ENCODE data around the gene UGT3A2. TPM values are rescaled to one million over a fixed set of nuclear protein-coding genes. Genes with fewer than 3 reads are reported as not detected.

UGT3A2 gene
- total and polyA plus RNA-seq, 2 experiments from 2014 or later, result 17.2 to 27.0 TPM

DNA sequence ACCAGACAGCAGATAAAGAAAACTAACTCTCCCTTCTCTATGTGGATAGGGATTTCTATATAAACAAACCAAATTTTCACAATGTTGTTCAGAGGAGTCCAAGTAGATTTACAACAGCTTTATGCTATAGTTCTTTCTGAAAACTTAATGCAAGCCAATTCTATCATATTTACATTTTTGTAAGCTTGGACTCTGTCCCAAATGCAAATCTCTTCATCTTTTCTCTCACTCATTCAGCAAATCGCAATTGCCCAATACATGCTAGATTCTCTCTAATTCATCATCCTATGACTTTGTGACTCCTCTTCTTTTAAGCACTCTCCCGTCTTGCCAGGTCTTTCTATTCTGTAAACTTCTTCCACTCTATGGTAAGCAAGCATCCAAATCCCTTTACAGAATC lies 39.1 kb upstream of the UGT3A2 start (continued):
- TF ChIP-seq, protein P1, sequence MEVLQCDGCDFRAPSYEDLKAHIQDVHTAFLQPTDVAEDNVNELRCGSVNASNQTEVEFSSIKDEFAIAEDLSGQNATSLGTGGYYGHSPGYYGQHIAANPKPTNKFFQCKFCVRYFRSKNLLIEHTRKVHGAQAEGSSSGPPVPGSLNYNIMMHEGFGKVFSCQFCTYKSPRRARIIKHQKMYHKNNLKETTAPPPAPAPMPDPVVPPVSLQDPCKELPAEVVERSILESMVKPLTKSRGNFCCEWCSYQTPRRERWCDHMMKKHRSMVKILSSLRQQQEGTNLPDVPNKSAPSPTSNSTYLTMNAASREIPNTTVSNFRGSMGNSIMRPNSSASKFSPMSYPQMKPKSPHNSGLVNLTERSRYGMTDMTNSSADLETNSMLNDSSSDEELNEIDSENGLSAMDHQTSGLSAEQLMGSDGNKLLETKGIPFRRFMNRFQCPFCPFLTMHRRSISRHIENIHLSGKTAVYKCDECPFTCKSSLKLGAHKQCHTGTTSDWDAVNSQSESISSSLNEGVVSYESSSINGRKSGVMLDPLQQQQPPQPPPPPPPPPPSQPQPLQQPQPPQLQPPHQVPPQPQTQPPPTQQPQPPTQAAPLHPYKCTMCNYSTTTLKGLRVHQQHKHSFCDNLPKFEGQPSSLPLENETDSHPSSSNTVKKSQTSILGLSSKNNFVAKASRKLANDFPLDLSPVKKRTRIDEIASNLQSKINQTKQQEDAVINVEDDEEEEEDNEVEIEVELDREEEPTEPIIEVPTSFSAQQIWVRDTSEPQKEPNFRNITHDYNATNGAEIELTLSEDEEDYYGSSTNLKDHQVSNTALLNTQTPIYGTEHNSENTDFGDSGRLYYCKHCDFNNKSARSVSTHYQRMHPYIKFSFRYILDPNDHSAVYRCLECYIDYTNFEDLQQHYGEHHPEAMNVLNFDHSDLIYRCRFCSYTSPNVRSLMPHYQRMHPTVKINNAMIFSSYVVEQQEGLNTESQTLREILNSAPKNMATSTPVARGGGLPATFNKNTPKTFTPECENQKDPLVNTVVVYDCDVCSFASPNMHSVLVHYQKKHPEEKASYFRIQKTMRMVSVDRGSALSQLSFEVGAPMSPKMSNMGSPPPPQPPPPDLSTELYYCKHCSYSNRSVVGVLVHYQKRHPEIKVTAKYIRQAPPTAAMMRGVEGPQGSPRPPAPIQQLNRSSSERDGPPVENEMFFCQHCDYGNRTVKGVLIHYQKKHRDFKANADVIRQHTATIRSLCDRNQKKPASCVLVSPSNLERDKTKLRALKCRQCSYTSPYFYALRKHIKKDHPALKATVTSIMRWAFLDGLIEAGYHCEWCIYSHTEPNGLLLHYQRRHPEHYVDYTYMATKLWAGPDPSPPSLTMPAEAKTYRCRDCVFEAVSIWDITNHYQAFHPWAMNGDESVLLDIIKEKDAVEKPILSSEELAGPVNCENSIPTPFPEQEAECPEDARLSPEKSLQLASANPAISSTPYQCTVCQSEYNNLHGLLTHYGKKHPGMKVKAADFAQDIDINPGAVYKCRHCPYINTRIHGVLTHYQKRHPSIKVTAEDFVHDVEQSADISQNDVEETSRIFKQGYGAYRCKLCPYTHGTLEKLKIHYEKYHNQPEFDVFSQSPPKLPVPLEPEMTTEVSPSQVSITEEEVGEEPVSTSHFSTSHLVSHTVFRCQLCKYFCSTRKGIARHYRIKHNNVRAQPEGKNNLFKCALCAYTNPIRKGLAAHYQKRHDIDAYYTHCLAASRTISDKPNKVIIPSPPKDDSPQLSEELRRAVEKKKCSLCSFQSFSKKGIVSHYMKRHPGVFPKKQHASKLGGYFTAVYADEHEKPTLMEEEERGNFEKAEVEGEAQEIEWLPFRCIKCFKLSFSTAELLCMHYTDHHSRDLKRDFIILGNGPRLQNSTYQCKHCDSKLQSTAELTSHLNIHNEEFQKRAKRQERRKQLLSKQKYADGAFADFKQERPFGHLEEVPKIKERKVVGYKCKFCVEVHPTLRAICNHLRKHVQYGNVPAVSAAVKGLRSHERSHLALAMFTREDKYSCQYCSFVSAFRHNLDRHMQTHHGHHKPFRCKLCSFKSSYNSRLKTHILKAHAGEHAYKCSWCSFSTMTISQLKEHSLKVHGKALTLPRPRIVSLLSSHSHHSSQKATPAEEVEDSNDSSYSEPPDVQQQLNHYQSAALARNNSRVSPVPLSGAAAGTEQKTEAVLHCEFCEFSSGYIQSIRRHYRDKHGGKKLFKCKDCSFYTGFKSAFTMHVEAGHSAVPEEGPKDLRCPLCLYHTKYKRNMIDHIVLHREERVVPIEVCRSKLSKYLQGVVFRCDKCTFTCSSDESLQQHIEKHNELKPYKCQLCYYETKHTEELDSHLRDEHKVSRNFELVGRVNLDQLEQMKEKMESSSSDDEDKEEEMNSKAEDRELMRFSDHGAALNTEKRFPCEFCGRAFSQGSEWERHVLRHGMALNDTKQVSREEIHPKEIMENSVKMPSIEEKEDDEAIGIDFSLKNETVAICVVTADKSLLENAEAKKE (CRISPR knock-in tag; IDR thresholded peaks at IDR 0.05), result no peak

DNA sequence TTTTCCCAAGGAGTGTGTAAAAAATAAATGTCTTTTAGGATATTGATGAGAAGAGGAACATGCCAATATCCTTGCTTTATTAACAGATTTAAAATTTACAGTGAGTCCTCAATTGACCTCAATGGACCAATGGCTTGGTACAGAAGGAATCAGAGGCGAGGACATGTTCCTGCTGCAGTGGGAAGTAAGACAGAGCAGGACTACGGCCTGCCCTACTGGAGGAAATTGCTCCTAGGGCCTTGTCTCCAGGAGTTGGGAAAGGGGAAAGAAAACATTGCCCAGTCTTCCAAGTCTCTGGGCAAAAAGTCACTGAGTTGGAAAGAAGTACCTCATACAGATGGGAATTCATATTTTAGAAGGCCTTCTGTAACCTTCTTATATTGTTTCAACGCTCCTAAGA lies 33.1 kb upstream of the UGT3A2 start:
- no peaks in the 10 kb centered on the region for H3K79me2 ChIP-seq (replicated peaks; ENCODE audit: insufficient read depth)
- peak overlapping the region; percentile 52; the same call in 1 of the 2 replicates for H3K27ac Mint-ChIP-seq
- no peaks in the 10 kb centered on the region for H3K36me3 ChIP-seq (ENCODE audit: insufficient read depth)
- H3K27me3 Mint-ChIP-seq (ENCODE audit: insufficient read depth, low read depth, poor library complexity), result no peaks in the 10 kb centered on the region
- no peaks in the 10 kb centered on the region for H3K9me3 Mint-ChIP-seq
- no peaks in the 10 kb centered on the region for H4K20me1 ChIP-seq (replicated peaks; ENCODE audit: insufficient read depth)
- no peaks in the 10 kb centered on the region for H3F3A ChIP-seq (replicated peaks; ENCODE audit: low read depth)
- no peak overlapping the region for H3K4me2 ChIP-seq
- H2AFZ ChIP-seq, result no peak overlapping the region
- H3K9me2 ChIP-seq (ENCODE audit: insufficient read depth), result no peaks in the 10 kb centered on the region
- peaks cover 33% of the 10 kb centered on the region for H3K4me1 ChIP-seq (ENCODE audit: insufficient read depth)
- DNase-seq (ENCODE audit: low spot score) (peak; percentile 38), ATAC-seq (peak; percentile 78)
- H3K4me3 ChIP-seq, result no peak overlapping the region
- H3K27ac ChIP-seq (ENCODE audit: low read depth), result no peak overlapping the region
- H3K27me3 ChIP-seq (ENCODE audit: insufficient read depth), result no peaks in the 10 kb centered on the region
- H3K4me3 Mint-ChIP-seq, result no peak overlapping the region
- H3K4me1 Mint-ChIP-seq, result peaks cover 24% of the 10 kb centered on the region
- no peaks in the 10 kb centered on the region for H3K36me3 Mint-ChIP-seq (ENCODE audit: low read depth)
- TF ChIP-seq, protein P1 (CRISPR knock-in tag; IDR thresholded peaks at IDR 0.05), result no peak
- TF ChIP-seq POLR2AphosphoS5 (IDR thresholded peaks at IDR 0.05; ENCODE audit: low read depth) (no peak), CREB1 (CRISPR knock-in tag; IDR thresholded peaks at IDR 0.05; ENCODE audit: low read depth) (no peak), ZNF114 (CRISPR knock-in tag; IDR thresholded peaks at IDR 0.05) (no peak), STAT1 (IDR thresholded peaks at IDR 0.05; ENCODE audit: unreplicated experiment) (no peak)
- TF ChIP-seq, protein P2, sequence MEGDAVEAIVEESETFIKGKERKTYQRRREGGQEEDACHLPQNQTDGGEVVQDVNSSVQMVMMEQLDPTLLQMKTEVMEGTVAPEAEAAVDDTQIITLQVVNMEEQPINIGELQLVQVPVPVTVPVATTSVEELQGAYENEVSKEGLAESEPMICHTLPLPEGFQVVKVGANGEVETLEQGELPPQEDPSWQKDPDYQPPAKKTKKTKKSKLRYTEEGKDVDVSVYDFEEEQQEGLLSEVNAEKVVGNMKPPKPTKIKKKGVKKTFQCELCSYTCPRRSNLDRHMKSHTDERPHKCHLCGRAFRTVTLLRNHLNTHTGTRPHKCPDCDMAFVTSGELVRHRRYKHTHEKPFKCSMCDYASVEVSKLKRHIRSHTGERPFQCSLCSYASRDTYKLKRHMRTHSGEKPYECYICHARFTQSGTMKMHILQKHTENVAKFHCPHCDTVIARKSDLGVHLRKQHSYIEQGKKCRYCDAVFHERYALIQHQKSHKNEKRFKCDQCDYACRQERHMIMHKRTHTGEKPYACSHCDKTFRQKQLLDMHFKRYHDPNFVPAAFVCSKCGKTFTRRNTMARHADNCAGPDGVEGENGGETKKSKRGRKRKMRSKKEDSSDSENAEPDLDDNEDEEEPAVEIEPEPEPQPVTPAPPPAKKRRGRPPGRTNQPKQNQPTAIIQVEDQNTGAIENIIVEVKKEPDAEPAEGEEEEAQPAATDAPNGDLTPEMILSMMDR (conservative IDR thresholded peaks at IDR 0.05; ENCODE audit: low read depth in 2 of 2), result no peak
- TF ChIP-seq, protein P3, sequence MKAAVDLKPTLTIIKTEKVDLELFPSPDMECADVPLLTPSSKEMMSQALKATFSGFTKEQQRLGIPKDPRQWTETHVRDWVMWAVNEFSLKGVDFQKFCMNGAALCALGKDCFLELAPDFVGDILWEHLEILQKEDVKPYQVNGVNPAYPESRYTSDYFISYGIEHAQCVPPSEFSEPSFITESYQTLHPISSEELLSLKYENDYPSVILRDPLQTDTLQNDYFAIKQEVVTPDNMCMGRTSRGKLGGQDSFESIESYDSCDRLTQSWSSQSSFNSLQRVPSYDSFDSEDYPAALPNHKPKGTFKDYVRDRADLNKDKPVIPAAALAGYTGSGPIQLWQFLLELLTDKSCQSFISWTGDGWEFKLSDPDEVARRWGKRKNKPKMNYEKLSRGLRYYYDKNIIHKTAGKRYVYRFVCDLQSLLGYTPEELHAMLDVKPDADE (IDR thresholded peaks at IDR 0.05), result no peak
